Esophagus muscularis mucosa (tissue), 3 donors: ENCODE data around the gene CNOT1.

ENCODE experiments used
- CTCF ChIP-seq, 3 experiments: fragments of 200-600 bp in 2 of 3; fragments of 450-650 bp in 1 of 3; sonication (generic) in 2 of 3; IDR thresholded peaks; one replicate each; pipeline ENCODE4 v1.5.1; 2017 to 2019; ENCODE audit warnings: antibody characterized with exemption in 3 of 3, mild to moderate bottlenecking in 2 of 3, moderate library complexity in 1 of 3
- POLR2AphosphoS5 ChIP-seq, 2 donors: sonication (generic); formaldehyde crosslinking; IDR thresholded peaks; one replicate each; pipeline ENCODE4 v1.6.1; 2017; ENCODE audit warnings: antibody characterized with exemption in 2 of 2

GRCh38 chr16:58605562-58605961 is 24.1 kb downstream of the CNOT1 start:
- TF ChIP-seq CTCF (IDR thresholded peaks at IDR 0.05): no peak
- TF ChIP-seq POLR2AphosphoS5 (IDR thresholded peaks at IDR 0.05): no peak
